SK-N-SH (cell line): Measurements from ENCODE around the gene IWS1.

Source experiments
- CTCF ChIP-seq: fragments of 200-600 bp; sonication (generic); IDR thresholded peaks from 2 replicates; pipeline ENCODE4 v1.6.1; 2017; ENCODE audit warnings: antibody characterized with exemption, mild to moderate bottlenecking, moderate library complexity
- ELF1 ChIP-seq: IDR thresholded peaks from 2 replicates; pipeline ENCODE4 v1.4.0; 2012
- EP300 ChIP-seq, 2 experiments: IDR thresholded peaks; 2 replicates each; pipeline versions ENCODE4 v1.4.0 to v1.6.1; 2012; ENCODE audit warnings: borderline replicate concordance in 1 of 2, low read depth in 1 of 2, low read length in 1 of 2
- EZH2phosphoT487 ChIP-seq: fragments of 200-600 bp; sonication (generic); IDR thresholded peaks from 2 replicates; pipeline ENCODE4 v1.6.1; 2017; ENCODE audit warnings: low read depth, mixed run types, mild to moderate bottlenecking, antibody characterized with exemption, moderate library complexity, borderline replicate concordance
- IRF3 ChIP-seq: fragments of 150-350 bp; IDR thresholded peaks from 2 replicates; pipeline ENCODE4 v1.6.1; 2016; ENCODE audit warnings: mild to moderate bottlenecking, low read depth, low read length
- MEF2A ChIP-seq: IDR thresholded peaks from 2 replicates; pipeline ENCODE4 v1.4.0; 2012; ENCODE audit warnings: low read depth, borderline replicate concordance
- NRF1 ChIP-seq: IDR thresholded peaks from 2 replicates; pipeline ENCODE4 v1.6.1; 2012; ENCODE audit warnings: low read depth, mild to moderate bottlenecking, low read length
- PBX3 ChIP-seq: IDR thresholded peaks from 2 replicates; pipeline ENCODE4; 2012
- POLR2AphosphoS5 ChIP-seq: IDR thresholded peaks from 2 replicates; pipeline ENCODE4 v1.6.1; 2012; ENCODE audit warnings: low read depth, low read length
- RAD21 ChIP-seq: IDR thresholded peaks from 2 replicates; pipeline ENCODE4 v1.6.1; 2012; ENCODE audit warnings: mild to moderate bottlenecking, low read length
- REST ChIP-seq: IDR thresholded peaks from 2 replicates; pipeline ENCODE4 v1.6.1; 2012; ENCODE audit warnings: mild to moderate bottlenecking, low read depth, low read length, moderate library complexity
- RFX5 ChIP-seq: IDR thresholded peaks from 2 replicates; pipeline ENCODE4 v1.6.1; 2012; ENCODE audit warnings: mild to moderate bottlenecking, improper control_type of control experiment, low read length
- YY1 ChIP-seq: IDR thresholded peaks from 2 replicates; pipeline ENCODE4 v1.4.0; 2012; ENCODE audit warnings: low read depth, mild to moderate bottlenecking
- ZBTB33 ChIP-seq: IDR thresholded peaks from 2 replicates; pipeline ENCODE4 v1.4.0; 2012; ENCODE audit warnings: low read depth, borderline replicate concordance

- TF ChIP-seq NRF1 (no peak), ELF1 (no peak), PBX3 (no peak), EP300 (IDR thresholded peaks at IDR 0.05; ENCODE audit: borderline replicate concordance in 1 of 2, low read depth in 1 of 2, low read length in 1 of 2) (no peak), REST (no peak), CTCF (no peak), MEF2A (no peak), EZH2phosphoT487 (no peak), RAD21 (no peak), YY1 (no peak), IRF3 (no peak), RFX5 (no peak), POLR2AphosphoS5 (no peak), ZBTB33 (no peak)
Observed at GRCh38 chr2:127572841-127573240, 46.6 kb upstream of the IWS1 start.
